ENCODE results near the gene DGKG.

- TF ChIP-seq CTCF (IDR thresholded peaks at IDR 0.05) = no peak
- no peak for TF ChIP-seq POLR2A (IDR thresholded peaks at IDR 0.05)
- no peak for TF ChIP-seq POLR2AphosphoS5 (IDR thresholded peaks at IDR 0.05)
- TF ChIP-seq EP300 (IDR thresholded peaks at IDR 0.05) = no peak
Observed at GRCh38 chr3:186170516-186170915, 191.5 kb downstream of the DGKG start.
